Gastroesophageal sphincter (tissue), 4 donors: ENCODE results near the gene IL17RC. TPM values are rescaled to one million over a fixed set of nuclear protein-coding genes. Genes with fewer than 3 reads are reported as not detected.
A peak's percentile ranks its signal among the peaks of the same experiment; 100 is the strongest.

Experiments used
- ATAC-seq: fragments of 150-250 bp; one replicate; pipeline ENCODE4 v1.9.1; 2016; ENCODE audit warnings: mild to moderate bottlenecking, moderate library complexity
- H3K27ac ChIP-seq, 4 donors: fragments of 200-600 bp; sonication (generic) in 3 of 4; 1 replicate in 3 of 4; 2 replicates in 1 of 4; pipeline ENCODE4 v1.5.1; 2016 to 2019
- H3K27me3 ChIP-seq: fragments of 200-600 bp; sonication (generic); one replicate; pipeline ENCODE4 v1.5.1; 2019
- H3K36me3 ChIP-seq, 2 donors: fragments of 200-600 bp; sonication (generic); one replicate each; pipeline ENCODE4 v1.5.1; 2019; ENCODE audit warnings: control low read depth in 1 of 2
- H3K4me1 ChIP-seq, 3 donors: fragments of 200-600 bp; sonication (generic); 1 replicate in 2 of 3; 2 replicates in 1 of 3; pipeline ENCODE4 v1.5.1; 2016 to 2019; ENCODE audit warnings: control low read depth in 2 of 3
- H3K4me3 ChIP-seq, 2 donors: fragments of 200-600 bp; sonication (generic); one replicate each; pipeline ENCODE4 v1.5.1; 2019; ENCODE audit warnings: mild to moderate bottlenecking in 1 of 2, moderate library complexity in 1 of 2
- H3K9me3 ChIP-seq, 3 donors: fragments of 200-600 bp; sonication (generic); one replicate each; pipeline ENCODE4 v1.5.1; 2017 to 2019; ENCODE audit warnings: control low read depth in 2 of 3
- EP300 ChIP-seq: sonication (generic); formaldehyde crosslinking; IDR thresholded peaks from one replicate; pipeline ENCODE4 v1.6.1; 2017; ENCODE audit warnings: antibody characterized with exemption, mild to moderate bottlenecking
- POLR2A ChIP-seq, 2 donors: fragments of 450-650 bp; IDR thresholded peaks; one replicate each; pipeline ENCODE4 v1.6.1; 2017; ENCODE audit warnings: antibody characterized with exemption in 2 of 2, mild to moderate bottlenecking in 2 of 2, moderate library complexity in 1 of 2
- POLR2AphosphoS5 ChIP-seq: sonication (generic); formaldehyde crosslinking; IDR thresholded peaks from one replicate; pipeline ENCODE4 v1.6.1; 2017; ENCODE audit warnings: antibody characterized with exemption
- WGBS, 2 donors: methylation state at CpG; one replicate each; pipeline ENCODE4 v1.1.5; 2018; ENCODE audit warnings: low coverage in 1 of 2; 5-methylcytosine and 5-hydroxymethylcytosine counted together
- total RNA-seq, 4 donors: library from RNA; depleted of rRNA; stranded (reverse); fragments of >200 nt; gene quantifications; one replicate each; pipeline ENCODE4 v1.1.0, GENCODE V29; 2016
- TF ChIP-seq, protein P1 (sequence below), 4 experiments: fragments of 200-600 bp in 2 of 4; fragments of 450-650 bp in 2 of 4; sonication (generic) in 1 of 4; IDR thresholded peaks; one replicate each; pipeline ENCODE4 v1.5.1; 2017 to 2019; ENCODE audit warnings: antibody characterized with exemption in 4 of 4, mild to moderate bottlenecking in 2 of 4, moderate library complexity in 2 of 4

IL17RC gene
- total RNA-seq, 4 donors from 2014 or later = 31.0 to 64.0 (median 52.8) TPM

DNA sequence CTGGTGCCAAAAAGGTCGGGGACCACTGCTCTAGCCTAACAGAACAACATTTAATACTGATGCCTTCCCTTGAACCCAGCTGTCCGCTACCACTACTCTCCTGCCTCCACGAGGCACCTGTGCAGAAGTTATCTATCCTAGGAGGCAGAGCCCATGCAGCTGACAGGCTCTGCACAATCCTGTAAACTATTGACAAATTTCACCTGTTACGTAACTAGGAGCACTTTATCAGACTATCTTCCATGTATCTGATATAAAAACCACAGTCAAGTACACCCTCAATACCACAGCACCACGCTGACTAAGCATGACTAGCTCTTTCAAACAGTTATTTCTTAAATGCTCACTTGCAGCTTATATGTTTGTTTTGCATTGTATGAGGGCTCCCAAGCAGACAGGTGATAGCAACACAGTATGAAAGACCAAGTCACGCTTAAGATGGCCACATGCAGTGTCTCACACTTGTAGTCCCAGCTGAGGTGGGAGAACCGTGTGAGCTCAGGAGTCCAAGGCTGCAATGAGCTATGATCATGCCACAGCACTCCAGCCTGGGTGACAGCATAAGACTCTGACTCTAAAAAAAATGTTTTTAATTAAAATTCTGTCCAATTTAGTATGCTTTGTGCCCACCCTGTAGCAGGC is 4.5 kb upstream of the IL17RC start:
- H3K4me3 ChIP-seq = no peak overlapping the region
- peaks cover 0 to 40% (median 10%) of the 10 kb centered on the region in 3 donors for H3K4me1 ChIP-seq
- 85 to 86% methylated on average over 5 to 6 of the region's 7 CpGs for WGBS, 2 donors
- no peak for ATAC-seq
- no peaks in the 10 kb centered on the region for H3K9me3 ChIP-seq
- H3K27ac ChIP-seq = no peak overlapping the region
- TF ChIP-seq POLR2A (IDR thresholded peaks at IDR 0.05) = no peak
- no peak for TF ChIP-seq EP300
- no peak for TF ChIP-seq POLR2AphosphoS5
- TF ChIP-seq, protein P1, sequence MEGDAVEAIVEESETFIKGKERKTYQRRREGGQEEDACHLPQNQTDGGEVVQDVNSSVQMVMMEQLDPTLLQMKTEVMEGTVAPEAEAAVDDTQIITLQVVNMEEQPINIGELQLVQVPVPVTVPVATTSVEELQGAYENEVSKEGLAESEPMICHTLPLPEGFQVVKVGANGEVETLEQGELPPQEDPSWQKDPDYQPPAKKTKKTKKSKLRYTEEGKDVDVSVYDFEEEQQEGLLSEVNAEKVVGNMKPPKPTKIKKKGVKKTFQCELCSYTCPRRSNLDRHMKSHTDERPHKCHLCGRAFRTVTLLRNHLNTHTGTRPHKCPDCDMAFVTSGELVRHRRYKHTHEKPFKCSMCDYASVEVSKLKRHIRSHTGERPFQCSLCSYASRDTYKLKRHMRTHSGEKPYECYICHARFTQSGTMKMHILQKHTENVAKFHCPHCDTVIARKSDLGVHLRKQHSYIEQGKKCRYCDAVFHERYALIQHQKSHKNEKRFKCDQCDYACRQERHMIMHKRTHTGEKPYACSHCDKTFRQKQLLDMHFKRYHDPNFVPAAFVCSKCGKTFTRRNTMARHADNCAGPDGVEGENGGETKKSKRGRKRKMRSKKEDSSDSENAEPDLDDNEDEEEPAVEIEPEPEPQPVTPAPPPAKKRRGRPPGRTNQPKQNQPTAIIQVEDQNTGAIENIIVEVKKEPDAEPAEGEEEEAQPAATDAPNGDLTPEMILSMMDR (IDR thresholded peaks at IDR 0.05) = no peak
- H3K27me3 ChIP-seq = no peaks in the 10 kb centered on the region
- H3K36me3 ChIP-seq = no peaks in the 10 kb centered on the region

DNA sequence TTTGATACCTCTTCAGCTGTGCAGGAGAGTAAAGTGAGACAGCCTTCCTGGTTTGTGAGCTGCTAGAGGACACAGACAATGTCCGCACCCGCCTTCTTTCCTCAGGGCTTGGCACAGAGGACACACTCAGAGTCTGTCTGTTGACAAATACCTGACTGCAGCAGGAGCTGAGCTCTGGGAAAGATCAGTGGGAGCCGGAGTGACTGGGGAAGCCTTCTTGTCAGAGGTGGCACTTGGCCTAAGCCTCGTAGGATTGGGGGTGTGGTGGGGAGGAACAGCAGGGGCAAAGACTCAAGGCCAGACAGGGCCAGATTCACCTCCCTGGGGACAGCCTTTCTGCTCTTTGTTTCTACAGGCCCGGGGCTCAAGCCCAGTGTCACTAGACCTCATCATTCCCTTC is 3.3 kb upstream of the IL17RC start:
- Histone ChIP-seq H3K36me3 (no peaks in the 10 kb centered on the region), H3K4me3 (no peak overlapping the region), H3K27ac (peak overlapping the region in 3 of 4 donors; percentile 89 to 96 (median 94)), H3K27me3 (no peaks in the 10 kb centered on the region), H3K9me3 (no peaks in the 10 kb centered on the region), H3K4me1 (peaks cover 0 to 52% (median 20%) of the 10 kb centered on the region in 3 donors)
- 52 to 80% methylated on average over 1 to 5 of the region's 5 CpGs for WGBS, 2 donors
- ATAC-seq = no peak
- TF ChIP-seq, protein P1 (IDR thresholded peaks at IDR 0.05) = no peak
- no peak for TF ChIP-seq POLR2A (IDR thresholded peaks at IDR 0.05)
- no peak for TF ChIP-seq POLR2AphosphoS5
- TF ChIP-seq EP300 = no peak

DNA sequence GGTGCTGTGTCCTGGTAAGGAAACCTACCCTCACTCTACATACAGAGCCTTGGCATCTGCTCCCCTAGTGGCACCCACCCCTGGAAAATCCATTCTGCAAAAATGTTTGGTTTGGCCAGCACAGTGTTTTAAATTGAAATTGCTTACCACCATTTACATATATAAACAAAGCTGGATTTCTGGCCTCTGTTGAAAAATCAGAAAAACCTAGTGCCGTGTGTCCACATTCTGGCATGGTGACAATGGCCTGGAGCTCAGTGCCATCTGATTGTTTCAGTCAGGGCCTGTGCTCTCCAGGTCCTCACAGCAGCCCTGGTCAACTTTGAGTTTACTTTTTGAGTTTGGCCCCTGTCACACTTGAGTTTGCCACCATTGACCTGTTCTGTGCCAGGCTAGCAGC is 2.9 kb upstream of the IL17RC start:
- no peak for ATAC-seq
- Histone ChIP-seq H3K4me3 (no peak overlapping the region), H3K27ac (peak overlapping the region in 3 of 4 donors; percentile 89 to 96 (median 94)), H3K9me3 (no peaks in the 10 kb centered on the region), H3K27me3 (no peaks in the 10 kb centered on the region), H3K4me1 (peaks cover 0 to 56% (median 20%) of the 10 kb centered on the region in 3 donors), H3K36me3 (no peaks in the 10 kb centered on the region)
- no peak for TF ChIP-seq POLR2A (IDR thresholded peaks at IDR 0.05)
- TF ChIP-seq, protein P1 (IDR thresholded peaks at IDR 0.05) = no peak
- TF ChIP-seq EP300 = no peak
- no peak for TF ChIP-seq POLR2AphosphoS5
- 56% methylated on average over 1 of the region's 1 CpG; no CpG with 5 or more reads in 1 of the 2 donors for WGBS, 2 donors

DNA sequence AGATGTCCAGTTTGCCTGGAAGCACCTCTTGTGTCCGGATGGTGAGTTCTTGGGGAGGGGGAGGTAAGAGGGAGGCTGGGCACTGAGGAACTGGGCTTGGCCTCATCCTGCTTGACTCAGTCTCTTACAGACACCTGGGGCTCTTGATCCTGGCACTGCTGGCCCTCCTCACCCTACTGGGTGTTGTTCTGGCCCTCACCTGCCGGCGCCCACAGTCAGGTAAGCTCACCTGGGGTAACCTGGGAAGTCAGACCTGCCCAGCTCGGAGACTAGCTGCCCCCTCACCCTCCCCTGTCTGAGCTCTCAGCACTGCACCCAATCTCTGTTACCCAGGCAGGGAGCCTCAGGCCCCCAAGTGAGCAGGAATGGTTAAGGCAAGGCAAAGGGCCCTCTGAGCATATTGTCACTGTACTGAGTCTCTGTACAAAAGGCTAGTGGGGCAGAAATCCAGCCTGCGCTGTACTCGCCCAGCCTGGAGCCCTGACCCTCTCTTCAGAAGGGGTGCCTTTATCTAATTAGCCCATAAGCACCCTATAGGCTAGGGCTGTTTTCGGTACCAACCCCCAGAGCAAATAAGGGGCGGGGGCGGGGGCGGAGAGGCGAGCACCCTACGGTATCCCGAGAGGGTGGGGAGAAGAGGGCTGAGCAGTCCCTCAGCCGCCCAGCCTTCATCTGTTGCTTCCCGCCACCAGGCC is 2.2 kb upstream of the IL17RC start:
- WGBS, 2 donors = 0% methylated on average over 1 to 5 of the region's 15 CpGs
- TF ChIP-seq, protein P1 (IDR thresholded peaks at IDR 0.05) = no peak
- TF ChIP-seq POLR2AphosphoS5 = no peak
- TF ChIP-seq EP300 = no peak
- no peak for TF ChIP-seq POLR2A (IDR thresholded peaks at IDR 0.05)
- no peaks in the 10 kb centered on the region for H3K9me3 ChIP-seq
- no peak for ATAC-seq
- peaks cover 0 to 6% of the 10 kb centered on the region in 2 donors for H3K36me3 ChIP-seq
- H3K4me1 ChIP-seq = peaks cover 0 to 57% (median 20%) of the 10 kb centered on the region in 3 donors
- H3K27me3 ChIP-seq = no peaks in the 10 kb centered on the region
- H3K27ac ChIP-seq = peak overlapping the region; percentile 81 to 96 (median 92)
- H3K4me3 ChIP-seq = peak overlapping the region; percentile 43 to 65
